Stimulated activated CD4-positive, alpha-beta T cell treated with anti-CD3 and anti-CD28 coated beads, Interleukin-2, amount 100 ng/mL, for 4 hours (primary cell): Measurements from ENCODE around the gene YPEL1.
"Not testable (repeated sequence)": the region's sequence is repeated elsewhere in the genome, so short reads cannot be mapped to it uniquely, and the experiment has no call there.

ENCODE experiments used
- DNase-seq: peaks from one replicate; pipeline ENCODE4 v3.0.0-alpha.2; 2020; ENCODE audit warnings: low read depth

The YPEL1 gene

GRCh38 chr22:21753374-21754111 is 17.9 kb upstream of the YPEL1 start:
- DNase-seq: no peak

- DNase-seq: no peak
These were observed 16.7 kb upstream of the YPEL1 start for GRCh38 chr22:21752276-21752675.

GRCh38 chr22:21745948-21746347 is 10.4 kb upstream of the YPEL1 start:
- DNase-seq: no peak

GRCh38 chr22:21744917-21745316 is 9.3 kb upstream of the YPEL1 start:
- DNase-seq: not testable (repeated sequence)

DNA sequence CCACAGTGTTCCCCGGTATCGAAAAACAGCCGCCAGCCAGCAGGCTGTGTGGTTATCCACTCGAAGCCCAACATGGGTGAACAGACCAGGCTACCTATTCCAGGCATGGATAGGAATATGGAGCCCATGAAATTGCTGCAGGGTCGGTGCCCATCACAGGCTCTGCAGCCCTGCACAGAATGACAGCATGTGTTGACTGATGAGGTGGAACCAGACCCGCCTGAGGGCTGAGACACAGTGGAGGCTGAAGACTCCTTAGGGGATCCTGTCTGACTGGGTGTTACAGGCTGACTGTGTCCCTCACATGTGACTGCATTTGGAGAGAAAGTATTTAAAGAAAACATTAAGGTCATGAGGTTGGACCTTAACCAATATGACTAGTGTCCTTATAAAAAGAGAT is 6.2 kb upstream of the YPEL1 start:
- no peak for DNase-seq

- DNase-seq: no peak
These were observed 5.5 kb upstream of the YPEL1 start for GRCh38 chr22:21741059-21741458.

DNA sequence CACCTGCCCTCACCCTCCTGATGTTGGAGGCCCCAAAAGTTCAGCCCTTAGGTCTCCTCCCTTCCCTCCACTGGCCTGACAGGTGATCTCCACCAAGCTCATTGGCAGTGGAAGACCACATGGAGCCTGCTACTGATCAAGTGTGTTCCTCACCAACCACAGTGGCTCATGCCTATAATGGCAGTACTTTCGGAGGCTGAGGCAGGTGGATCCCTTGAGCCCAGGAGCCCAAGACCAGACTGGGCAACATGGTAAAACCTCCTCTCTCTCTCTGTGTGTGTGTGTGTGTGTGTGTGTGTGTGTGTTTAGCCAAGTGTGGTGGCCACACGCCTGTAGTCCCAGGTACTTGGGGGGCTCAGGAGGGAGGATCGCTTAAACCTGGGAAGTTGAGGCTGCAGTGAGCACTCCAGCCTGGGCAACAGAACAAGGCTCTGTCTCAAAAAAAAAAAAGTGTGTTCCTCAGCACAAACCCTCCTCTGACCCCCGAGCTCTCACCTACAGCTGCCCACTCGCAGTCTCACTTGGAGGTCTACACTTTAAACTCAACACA is 4.3 kb upstream of the YPEL1 start:
- DNase-seq: no peak

DNA sequence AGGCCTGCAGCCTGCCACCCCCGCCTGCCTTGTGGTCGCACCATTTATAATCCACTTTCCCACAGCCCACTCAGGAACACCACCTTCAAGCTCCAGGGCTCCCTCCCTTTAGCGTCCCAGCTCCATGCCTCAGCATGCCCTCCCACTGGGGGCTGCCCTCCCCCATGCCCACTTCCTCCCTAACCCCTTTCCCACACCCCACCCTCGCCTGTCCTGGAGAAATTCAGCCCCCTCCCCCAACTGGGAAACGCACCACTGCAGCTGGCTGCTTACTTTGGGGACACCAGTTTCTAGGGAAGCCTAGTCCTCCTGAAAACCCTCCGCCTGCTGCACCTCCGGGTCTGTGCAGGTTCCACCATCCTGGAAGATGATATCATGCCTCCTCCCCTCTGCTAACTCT is 3.4 kb upstream of the YPEL1 start:
- no peak for DNase-seq

GRCh38 chr22:21738081-21738480 is 2.5 kb upstream of the YPEL1 start:
- no peak for DNase-seq

DNA sequence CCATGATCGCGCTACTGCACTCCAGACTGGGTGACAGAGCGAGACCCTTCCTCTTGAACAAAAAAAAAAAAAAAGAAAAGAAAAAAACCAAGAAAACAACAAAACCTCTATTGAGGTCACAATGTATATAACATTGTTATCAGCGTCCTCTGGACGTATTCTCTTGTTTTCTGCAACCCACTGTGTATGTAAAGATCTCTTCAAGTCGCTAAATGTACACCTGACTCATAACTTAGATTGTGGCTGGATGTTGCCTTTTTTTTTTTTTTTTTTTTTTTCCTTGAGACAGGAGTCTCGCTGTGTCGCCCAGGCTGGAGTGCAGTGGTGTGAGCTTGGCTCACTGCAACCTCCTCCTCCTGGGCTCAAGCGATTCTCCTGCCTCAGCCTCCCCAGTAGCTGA is 1.4 kb upstream of the YPEL1 start:
- no peak for DNase-seq

DNA sequence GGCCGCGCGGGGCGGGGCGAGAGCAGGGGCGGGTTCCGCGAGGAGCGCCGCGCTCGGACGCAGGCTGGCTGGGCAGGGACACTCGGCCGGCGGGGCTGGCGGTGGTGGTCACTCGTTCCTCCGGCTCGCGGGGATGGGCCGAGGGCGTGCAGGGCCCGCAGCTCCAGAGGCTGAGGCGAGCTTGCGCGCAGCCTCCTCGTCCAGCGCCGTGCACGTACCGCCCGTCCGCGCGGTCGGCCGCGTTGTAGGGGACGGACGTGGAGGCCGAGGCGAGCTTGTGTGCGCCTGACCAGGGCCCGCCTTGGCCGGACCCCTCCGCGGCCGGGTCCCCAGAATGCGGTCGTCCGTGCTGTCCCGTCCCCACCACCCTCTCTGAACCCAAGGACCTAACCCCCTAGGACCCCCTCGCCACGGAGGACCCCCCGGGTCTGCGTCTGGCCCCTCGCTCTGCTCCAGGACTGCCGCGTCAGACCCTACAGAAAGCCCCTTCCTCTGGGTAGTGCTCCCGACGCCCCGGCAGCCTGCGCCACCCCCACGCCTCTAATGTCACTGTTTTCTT is 569 bp upstream of the YPEL1 start:
- DNase-seq: no peak

DNA sequence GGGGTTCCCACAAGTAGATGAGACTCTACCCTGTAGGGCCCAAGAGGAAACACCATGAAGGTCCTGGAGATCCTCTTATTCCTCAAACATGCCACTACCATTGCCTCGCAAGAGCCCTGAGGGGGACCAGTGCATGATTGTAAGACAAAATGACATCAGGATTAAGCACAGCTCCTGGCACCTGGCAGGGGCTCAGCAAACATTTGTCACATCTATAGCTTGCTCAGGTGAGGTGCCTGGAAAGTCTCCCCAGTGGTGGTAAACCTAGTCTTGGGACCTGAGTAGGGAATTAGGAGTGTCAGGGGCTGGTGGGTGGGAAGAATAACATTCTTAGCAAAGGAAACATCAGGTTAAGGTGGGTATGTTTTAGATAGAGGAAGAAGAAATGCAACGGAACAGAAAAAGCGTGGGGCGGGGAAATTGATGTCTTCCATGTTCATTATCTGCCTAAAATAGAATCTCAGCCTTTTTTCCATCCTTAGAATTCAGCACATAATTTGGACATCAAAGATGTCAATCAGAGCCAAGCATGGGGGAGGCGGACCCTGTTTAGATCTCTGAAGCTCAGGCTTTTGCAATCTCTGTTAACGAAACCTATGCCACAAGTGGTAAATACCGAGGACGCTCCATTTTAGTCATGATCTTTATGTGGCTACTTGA is 924 bp downstream of the YPEL1 start:
- no peak for DNase-seq

GRCh38 chr22:21731503-21731902 is 4.1 kb downstream of the YPEL1 start:
- no peak for DNase-seq

GRCh38 chr22:21730535-21731308 is 4.9 kb downstream of the YPEL1 start:
- no peak for DNase-seq

DNA sequence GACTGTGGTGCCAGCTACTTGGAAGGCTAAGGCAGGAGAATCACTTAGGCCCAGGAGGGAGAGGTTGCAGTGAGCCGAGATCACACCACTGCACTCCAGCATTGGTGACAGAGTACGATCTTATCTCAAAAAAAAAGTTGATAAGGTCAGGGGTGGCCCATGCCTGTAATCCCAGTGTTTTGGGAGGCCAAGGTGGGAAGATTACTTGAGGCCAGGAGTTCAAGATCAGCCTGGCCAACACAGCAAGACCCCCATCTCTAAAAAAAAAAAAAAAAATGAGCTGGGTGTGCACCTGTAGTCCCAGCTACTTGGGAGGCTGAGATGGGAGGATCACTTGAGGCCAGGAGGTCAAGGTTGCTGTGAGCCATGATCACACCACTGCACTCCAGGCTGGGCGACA is 6.4 kb downstream of the YPEL1 start:
- not testable (repeated sequence) for DNase-seq

DNA sequence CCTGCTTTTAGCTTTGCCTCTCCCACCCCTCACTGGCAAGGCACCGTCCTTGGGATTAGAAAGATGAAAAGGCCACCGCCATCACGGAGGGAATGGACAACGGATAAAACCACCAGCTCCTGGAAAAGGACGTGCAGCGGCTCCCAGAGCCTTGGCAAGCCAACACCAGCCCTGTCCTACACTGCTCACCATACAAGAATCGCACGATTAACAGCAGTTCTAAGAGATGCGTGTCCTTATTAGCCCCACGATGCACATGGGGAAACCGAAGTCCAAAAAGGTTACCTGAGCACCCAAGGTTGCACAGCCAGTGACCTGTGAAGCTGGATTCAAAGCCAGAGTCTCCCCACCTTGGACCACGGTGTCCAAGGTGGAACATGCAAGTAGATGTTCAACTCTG is 7.3 kb downstream of the YPEL1 start:
- DNase-seq: no peak

DNA sequence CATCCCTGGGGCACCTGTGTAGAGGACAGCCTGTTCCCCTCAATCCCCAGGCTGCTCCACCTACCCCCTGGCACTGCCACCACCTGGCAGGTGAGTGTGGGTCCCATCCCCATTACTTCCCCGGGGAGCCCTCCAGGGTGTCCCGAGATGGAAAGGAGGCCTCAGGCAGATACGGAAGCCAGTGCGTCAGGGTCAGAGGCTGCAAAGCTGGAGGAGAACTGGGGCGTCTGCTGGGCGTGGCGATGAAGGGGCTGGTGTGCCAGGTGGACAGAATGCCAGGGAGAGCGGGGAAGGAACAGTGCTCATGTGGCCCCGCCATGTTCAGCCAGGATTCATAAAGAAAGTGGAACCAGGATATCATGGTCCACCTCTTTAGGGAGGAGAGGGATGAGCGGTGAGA is 7.8 kb downstream of the YPEL1 start:
- no peak for DNase-seq

DNA sequence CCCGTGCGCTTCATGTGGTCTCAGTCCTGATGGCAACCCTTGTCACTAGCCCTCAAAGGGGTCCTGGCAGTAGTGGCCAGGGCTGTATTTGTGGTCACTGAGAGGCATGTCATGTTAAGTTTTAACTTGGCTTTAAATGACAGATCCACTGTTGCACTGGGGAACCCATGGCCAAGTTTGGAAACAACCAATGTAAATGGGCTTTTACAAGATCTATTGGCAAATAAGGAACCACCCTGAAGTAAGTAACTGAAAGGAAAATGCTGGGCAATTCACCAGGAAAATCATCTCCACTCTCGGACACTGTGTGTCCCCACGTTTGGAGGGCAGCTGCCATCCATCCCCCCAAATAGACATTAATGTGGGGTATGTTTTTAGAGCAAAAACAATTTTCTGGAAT is 8.4 kb downstream of the YPEL1 start:
- DNase-seq: no peak

DNA sequence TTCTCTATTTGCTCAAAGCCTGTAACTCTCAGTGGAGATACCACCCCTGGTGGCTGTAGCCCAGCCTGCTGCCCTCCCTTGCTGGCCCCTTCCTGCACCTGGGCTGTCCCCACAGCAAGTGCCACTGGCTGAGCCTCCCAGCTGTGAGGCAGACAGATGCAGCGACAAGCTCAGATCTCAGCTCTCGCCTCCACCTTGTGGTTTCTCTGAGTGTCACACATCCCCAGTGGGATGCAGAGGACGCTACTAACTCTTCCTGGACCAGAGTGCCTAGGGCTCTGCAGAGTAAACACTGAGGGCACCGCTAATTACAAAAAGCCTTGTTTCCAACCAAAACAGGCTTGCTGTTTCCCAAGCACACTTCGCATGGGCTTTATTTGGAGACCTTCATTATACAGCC is 8.9 kb downstream of the YPEL1 start:
- no peak for DNase-seq

DNA sequence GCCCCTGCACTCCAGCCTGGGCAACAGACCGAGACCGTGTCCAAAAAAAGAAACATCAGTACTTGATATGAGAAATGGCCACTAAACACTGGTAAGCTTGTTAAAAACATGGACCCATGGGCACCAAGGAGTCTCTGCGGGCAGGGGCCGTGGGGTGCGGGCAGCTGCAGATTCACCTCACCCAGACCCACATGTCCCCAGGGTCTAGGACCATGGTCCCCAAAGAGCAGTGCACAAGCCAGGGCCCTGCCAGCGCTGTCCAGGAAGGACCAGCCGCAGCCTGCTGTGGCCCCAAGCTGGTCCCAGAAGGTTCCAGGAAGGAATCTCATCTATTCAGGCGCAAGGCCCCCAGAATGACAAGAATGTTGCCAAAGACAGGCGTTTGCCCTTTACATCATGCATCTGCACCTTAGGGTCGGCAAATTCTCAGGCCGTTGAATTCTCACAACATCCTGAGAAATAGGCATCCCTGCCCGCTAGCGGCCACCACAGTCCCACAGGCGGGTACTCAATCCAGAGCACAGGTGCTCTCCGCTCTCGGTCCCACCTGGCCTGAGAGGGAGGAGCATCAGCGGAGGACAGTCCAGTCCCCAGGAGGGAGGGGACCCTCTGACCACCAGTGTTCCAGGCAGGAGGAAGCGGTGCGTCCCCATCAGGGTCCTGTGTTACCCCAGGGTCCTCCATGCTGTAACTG is 9.5 kb downstream of the YPEL1 start:
- DNase-seq: no peak

DNA sequence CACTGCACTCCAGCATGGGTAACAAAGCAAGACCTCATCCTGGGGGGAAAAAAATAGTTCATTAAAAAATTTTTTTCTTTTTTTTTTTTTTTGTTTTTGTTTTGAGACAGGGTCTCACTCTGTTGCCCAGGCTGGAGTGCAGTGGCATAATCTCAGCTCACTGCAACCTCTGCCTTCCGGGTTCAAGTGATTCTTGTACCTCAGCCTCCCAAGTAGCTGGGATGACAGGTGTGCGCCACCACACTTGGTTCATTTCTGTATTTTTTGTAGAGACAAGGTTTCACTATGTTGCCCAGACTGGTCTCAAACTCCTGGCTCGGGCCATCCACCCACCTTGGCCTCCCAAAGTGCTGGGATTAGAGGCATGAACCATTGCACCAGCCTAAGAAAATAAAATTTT is 11.1 kb downstream of the YPEL1 start:
- not testable (repeated sequence) for DNase-seq
